GM12892 (cell line): ENCODE measurements around the gene TBC1D24.

Experiments
- POLR2A ChIP-seq: IDR thresholded peaks from 2 replicates; pipeline ENCODE4 v1.6.1; 2011; ENCODE audit warnings: low read depth, low read length, control low read depth
- POLR2AphosphoS5 ChIP-seq: IDR thresholded peaks from 2 replicates; pipeline ENCODE4 v1.6.1; 2011; ENCODE audit warnings: low read depth, low read length, control low read depth
- TAF1 ChIP-seq: IDR thresholded peaks from 2 replicates; pipeline ENCODE4 v1.6.1; 2011; ENCODE audit warnings: low read depth, mild to moderate bottlenecking, control low read depth, low read length, borderline replicate concordance

DNA sequence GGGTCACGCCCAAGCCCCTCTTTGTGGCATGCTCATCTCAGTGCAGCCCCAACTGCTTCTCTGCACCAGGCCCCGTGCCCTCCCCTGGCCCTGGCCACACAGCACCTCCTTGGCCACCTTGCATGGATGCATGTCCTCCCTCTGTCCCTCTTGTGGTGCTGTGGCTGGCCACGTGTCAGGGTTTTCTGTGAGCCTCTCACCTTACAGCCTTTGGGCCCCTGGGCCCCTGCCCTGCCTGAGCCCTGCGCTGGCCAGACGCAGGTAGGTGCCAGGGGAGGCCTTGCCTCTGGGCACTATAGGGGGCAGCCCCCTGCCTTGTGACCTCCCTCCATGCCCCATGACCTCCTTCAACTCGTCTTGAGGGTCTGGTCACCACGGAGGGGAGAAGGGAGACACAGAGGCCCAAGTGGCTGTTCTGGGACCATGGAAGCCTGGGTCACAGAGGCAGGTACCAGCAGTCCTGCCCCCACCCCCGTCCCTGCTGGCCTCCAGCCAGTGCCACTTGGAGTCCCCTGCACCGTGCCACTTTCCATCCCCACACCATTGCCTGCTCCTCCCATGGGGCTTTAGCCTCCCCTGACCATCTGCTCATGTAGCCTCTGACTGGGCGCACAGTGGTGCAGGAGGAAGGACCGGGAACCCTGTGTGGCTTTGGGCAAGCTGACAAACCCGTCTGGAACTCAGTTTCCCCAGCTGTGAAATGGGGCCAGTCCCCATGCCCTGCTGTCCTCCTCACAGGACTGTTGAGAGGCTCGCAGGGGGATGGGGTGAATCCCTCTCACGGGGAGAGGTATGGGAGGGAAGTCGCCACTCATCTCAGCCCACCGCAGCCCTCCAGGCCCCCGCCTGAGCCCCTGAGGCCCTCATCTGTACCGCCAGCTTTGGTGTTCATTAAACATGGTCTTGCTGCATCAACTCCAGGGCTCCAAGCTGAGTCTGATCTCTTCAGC lies 27.3 kb downstream of the TBC1D24 start:
- TF ChIP-seq POLR2A (no peak), TAF1 (no peak), POLR2AphosphoS5 (no peak)
